ENCODE measurements around the gene RIN3.

Gene RIN3

GRCh38 chr14:92487513-92488133 is 26.0 kb upstream of the RIN3 start:
- no peak for DNase-seq

GRCh38 chr14:92489394-92490238 is 24.0 kb upstream of the RIN3 start:
- DNase-seq = no peak

DNA sequence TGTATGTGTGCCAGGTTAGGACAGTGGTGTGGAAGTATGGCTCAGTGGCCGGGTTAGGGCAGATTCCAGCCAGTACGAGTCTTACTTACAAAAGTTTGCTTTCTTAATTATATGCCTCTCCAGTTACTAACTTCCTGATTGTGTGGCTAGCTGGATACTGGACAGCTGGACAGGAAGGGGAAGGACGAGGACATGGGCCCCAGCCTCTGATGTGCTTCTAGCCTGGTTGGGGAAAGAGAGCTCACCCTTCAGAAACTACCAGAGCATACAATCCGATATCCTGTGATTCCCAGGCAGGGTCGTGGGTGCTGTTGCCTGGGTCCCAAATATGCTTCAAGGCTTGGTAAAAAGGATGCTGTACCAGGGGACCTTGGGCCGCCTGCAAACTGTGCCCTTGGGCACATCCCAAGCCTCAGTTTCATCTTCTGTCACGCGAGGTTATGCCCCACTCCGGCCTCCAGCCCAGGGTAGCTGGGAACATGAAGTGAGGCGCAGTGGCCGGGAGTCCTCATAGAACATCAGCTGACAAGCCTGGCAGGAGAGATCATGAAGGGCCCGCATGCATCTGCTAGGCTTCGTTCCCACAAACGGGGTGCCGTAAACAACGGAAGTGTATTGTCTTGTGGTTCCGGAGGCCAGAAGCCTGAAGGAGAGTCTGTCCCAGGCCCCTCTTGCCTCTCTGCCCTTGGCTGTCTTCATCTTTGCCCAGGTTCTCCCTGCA is 23.2 kb upstream of the RIN3 start:
- DNase-seq = no peak

- DNase-seq = no peak
Measured at GRCh38 chr14:92491782-92492181, 21.8 kb upstream of the RIN3 start.

- no peak for DNase-seq
Measured at GRCh38 chr14:92492258-92492657, 21.3 kb upstream of the RIN3 start.

- DNase-seq = no peak
Measured at GRCh38 chr14:92493024-92493423, 20.6 kb upstream of the RIN3 start.

DNA sequence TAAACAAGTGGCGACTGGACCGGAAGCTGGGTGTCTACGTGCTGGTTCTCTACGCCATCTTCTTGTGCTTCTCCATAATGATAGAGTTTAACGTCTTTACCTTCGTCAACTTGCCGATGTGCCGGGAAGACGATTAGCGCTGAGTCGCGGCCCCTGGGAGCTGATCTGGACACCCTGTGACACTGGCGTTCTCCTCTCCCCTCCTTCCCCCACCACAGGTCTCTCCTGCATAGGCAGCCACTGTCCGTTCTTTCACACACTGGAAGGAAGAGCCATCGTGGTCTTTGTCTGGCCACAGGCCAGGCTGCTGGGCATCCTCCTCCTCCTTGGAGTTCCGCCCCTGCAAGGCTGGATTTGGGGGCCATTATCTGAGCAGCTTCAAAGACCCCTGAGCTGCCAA is 20.1 kb upstream of the RIN3 start:
- DNase-seq = no peak

DNA sequence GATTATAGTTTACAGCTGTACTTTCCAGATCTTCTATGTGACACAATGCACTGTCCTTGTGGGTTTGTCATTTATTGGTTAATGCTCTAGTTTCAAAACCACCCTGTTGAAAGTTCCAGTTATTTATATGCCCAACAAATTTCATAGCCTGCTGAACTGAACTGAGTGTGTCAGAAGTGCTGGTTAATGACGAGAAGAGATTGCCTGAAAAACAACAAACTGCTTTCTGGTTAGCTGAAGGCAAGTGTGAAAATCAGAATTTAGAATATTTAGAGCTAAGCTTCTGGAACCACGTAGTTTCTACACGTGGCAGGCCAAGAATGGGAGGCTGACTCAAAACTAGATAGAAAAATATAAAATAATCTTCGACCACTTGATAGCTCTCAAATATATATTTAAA is 19.1 kb upstream of the RIN3 start:
- DNase-seq = no peak

- DNase-seq = peak; percentile 83
Measured at GRCh38 chr14:92495027-92495426, 18.6 kb upstream of the RIN3 start.

- DNase-seq = no peak
Measured at GRCh38 chr14:92496191-92496857, 17.3 kb upstream of the RIN3 start.

GRCh38 chr14:92497391-92497790 is 16.2 kb upstream of the RIN3 start:
- no peak for DNase-seq

DNA sequence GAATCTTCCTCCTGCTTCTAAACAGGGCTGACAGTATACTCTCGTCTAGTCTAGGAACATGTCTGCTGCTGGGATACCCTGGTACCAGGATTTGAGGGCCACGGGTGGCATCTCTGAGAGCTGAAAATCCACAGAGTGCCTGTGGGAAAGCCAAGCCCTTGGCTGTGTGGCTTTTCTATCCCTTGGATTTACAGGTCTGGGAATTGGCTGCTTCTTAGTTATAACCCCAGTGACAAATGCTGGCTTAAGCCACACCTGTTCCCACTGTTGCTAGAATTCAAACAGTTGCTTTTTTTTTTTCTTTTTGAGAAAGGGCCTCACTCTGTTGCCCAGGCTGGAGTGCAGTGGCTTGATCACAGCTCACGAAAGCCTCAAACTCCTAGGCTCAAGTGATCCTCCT is 14.3 kb upstream of the RIN3 start:
- no peak for DNase-seq

GRCh38 chr14:92500491-92500941 is 13.1 kb upstream of the RIN3 start:
- DNase-seq = no peak

- DNase-seq = peak; percentile 35
Measured at GRCh38 chr14:92501891-92502351, 11.7 kb upstream of the RIN3 start.

DNA sequence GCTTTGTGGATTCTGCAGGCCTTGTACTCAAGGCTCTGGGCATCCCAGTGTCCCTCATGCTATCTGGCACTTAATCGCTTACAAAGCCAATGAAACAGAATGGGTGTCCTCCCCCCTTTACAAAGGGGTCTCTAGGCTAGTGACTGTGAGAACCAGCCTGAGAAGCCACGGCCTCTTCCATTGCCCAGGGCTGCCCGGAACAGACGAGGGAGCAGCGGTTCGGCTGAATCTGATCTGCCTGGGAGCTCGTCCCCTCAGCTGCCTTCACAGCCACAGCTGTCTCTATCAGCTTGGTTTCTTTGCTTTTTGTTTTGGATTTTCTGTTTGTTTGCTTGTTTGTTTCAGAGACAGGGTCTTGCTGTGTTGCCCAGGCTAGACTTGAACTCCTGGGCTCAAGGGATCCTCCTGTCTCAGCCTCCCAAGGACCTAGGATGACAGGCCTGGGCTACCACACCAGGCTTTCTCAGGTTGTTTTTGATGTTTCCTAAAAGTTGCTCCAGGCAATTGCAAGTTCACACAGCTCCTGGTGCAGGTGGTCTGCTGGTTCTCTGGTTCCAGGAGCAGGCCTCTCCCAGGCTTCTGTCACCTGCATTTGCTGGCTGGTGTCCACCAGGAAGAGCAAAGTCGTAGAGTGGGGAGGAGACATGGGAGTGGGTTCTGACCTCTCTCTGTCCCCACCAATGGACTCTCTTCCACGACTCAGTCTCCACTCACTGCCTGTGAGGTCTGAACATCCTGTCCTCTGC is 10.9 kb upstream of the RIN3 start:
- no peak for DNase-seq

GRCh38 chr14:92503756-92504491 is 9.7 kb upstream of the RIN3 start:
- DNase-seq = peak; percentile 31

DNA sequence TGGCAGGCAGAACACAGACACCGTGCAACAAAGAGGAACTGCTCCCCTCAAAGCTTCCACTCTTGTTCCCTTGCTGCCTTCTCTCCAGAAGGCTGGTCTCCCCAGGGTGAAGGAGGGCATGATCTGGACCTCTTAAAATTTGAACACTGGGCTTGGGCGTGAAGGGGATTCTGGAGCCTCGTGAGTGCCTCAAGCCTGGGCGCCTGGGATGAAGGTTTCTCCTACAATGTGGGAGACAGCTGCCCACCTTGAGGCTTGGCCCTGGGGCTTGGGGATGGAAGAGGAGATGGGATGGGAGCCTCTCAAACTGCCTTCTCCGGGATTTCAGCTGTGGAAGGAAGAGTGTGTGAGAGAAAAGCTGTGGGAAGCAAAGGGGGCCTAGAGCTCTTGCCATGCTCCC is 7.8 kb upstream of the RIN3 start:
- no peak for DNase-seq

DNA sequence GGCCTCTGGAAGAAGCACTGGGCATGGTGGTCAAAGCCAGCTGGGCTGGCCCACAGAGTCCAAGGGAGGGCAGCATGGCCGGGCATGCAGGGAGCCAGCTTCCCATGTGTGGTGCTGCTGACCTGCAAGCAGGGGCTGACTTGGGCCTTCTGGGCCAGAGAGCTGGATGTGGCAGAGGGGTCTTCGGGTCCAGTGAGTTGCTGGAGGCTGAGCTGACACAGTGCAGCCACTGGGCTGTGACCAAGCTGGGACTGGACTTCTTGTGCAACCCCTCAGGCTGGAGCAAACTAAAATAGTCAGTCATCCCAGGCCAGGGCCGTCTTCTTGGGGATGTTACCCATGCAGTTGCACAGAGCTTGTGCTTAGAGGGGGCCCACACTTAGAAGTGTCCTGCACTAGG is 7.3 kb upstream of the RIN3 start:
- DNase-seq = no peak

- DNase-seq = no peak
Measured at GRCh38 chr14:92507174-92507768, 6.3 kb upstream of the RIN3 start.

DNA sequence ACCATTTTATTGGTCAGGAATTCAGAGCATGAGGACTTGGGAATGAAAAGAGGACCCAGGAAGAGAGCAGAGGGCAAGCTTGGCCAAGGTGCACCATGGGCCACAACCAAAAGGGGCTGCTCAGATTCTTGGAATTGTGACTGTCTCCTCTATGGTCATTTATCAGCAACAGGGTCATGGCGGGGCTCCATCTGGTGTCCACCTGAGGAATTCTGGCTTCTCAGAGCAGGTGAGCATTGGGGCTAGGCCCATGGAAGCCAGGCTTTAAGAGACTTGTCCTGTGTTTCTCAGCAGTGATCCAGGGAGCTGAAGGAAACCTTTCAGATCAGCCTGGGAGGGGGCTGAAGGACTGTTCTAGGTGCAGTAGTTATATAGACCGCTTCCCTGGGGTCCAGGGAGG is 2.6 kb upstream of the RIN3 start:
- DNase-seq = no peak

Data from amniotic stem cell (primary cell).